ENCODE measurements around the gene UBR7.
A peak's percentile ranks its signal among the peaks of the same experiment; 100 is the strongest.
"Not testable (repeated sequence)": the region's sequence is repeated elsewhere in the genome, so short reads cannot be mapped to it uniquely, and the experiment has no call there.

The UBR7 gene

DNA sequence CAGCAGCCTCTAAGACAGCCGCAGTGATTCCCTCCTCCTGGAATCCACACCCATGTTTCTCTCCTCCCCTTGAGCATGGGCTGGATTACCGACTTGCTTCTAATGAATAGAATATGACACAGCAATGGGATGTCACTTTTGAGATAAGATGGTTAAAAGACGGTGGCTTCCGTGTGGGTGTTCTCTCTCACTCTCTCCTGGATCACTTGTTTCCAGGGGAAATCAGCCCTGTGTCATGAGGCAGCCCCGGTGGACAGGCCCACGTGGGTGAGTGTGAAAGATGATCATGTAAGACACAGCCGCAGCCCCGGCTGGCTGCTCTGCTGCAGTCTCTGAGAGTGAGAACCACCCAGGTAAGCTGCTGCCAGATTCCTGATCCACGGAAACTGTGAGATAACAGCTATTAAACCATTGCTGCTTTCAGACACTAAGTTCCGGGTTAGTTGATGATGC, 33.1 kb upstream of the UBR7 start:
- DNase-seq (ENCODE audit: insufficient read length) (no peak), FAIRE-seq (no peak)
- no peak for TF ChIP-seq POLR2AphosphoS5 (IDR thresholded peaks at IDR 0.05; ENCODE audit: low read depth, low read length)
- TF ChIP-seq TAF1 (IDR thresholded peaks at IDR 0.05; ENCODE audit: borderline replicate concordance, low read depth, low read length), result no peak
- no peak for TF ChIP-seq POLR2A (IDR thresholded peaks at IDR 0.05; ENCODE audit: low read depth, low read length)

DNA sequence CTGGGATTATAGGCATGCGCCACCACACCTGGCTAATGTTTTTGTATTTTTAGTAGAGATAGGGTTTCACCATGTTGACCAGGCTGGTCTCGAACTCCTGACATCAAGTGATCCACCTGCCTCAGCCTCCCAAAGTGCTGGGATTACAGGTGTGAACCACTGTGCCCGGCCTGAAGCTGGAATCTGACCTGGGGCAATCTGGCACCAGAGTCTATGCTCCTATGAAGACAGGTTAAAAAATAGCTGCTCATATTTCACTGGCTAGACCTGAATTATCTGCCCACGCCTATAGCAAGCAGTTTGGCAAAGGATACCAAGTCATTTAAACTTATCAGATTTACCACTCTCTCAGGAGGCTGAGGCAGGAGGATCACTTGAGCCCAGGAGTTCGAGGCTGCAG, 32.3 kb upstream of the UBR7 start:
- DNase-seq (ENCODE audit: insufficient read length); FAIRE-seq: not testable (repeated sequence)

DNA sequence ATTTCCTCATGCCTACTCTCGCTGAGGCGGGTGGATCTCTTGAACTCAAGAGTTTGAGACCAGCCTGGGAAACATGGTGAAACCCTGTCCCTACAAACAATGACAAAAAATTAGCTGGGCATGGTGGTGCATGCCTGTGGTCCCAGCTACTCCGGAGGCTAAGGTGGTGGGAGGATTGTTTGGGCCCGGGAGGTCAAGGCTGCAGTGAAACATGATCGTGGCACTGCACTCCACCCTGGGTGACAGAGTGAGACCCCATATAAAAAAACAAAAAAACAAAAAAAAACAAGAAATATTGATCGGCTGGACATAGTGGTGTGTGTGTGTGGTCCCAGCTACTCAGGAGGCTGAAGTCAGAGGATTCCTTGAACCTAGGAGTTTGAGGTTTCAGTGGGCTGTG, 31.6 kb upstream of the UBR7 start:
- TF ChIP-seq TAF1 (IDR thresholded peaks at IDR 0.05; ENCODE audit: borderline replicate concordance, low read depth, low read length) (no peak), POLR2AphosphoS5 (IDR thresholded peaks at IDR 0.05; ENCODE audit: low read depth, low read length) (no peak), POLR2A (IDR thresholded peaks at IDR 0.05; ENCODE audit: low read depth, low read length) (no peak)
- FAIRE-seq (no peak), DNase-seq (ENCODE audit: insufficient read length) (no peak)

DNA sequence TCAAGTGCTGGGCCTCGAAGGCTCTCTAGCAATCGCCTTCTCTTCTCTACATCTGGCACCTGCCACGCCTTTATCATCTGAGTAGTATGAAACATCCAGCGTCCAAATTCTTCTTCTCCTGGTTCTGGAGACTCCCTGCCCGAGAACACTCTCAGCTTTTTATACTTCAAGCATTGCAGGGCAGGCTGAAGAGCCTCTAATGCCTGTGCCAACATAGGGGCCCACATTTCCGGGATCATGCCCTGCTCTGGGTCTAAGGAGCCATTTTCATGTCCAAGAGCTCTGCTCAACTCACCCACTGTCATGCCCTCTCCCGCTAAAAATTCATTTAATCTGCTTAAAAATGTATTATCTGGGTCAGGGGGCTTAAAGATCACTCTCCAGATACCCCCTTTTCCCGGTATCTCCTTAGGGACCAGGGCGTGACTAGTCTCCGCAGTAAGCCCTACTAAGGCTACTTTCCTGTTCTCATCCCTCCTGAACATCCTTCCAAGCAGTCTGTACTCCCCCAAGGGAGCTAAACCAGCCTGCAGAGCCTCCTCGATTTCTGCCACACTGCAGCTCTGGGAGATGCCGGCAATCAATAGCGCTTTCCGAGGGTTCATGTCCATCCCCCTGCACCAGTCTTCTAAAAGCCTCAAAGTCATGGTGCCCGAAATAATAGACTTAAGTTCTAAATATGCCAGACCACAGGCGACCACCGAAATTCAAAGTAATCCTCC, 23.3 kb upstream of the UBR7 start:
- peak; percentile 57 for FAIRE-seq
- TF ChIP-seq TAF1 (IDR thresholded peaks at IDR 0.05; ENCODE audit: borderline replicate concordance, low read depth, low read length) (no peak), POLR2AphosphoS5 (IDR thresholded peaks at IDR 0.05; ENCODE audit: low read depth, low read length) (no peak), POLR2A (IDR thresholded peaks at IDR 0.05; ENCODE audit: low read depth, low read length) (no peak)
- DNase-seq (ENCODE audit: insufficient read length), result no peak

- TF ChIP-seq POLR2AphosphoS5 (IDR thresholded peaks at IDR 0.05; ENCODE audit: low read depth, low read length), result peak; percentile 47; the same call in 1 of the 2 replicates
- peak; percentile 78; the same call in 1 of the 2 replicates for TF ChIP-seq POLR2A (IDR thresholded peaks at IDR 0.05; ENCODE audit: low read depth, low read length)
- TF ChIP-seq TAF1 (IDR thresholded peaks at IDR 0.05; ENCODE audit: borderline replicate concordance, low read depth, low read length), result 0 out of 2 replicates have a peak, but pooled peaks have one; percentile 20
- peak; percentile 90 for FAIRE-seq
- peak; percentile 84 for DNase-seq (ENCODE audit: insufficient read length)
Measured at GRCh38 chr14:93184391-93185348, 22.4 kb upstream of the UBR7 start, which contains the start of the genes LYSET and MOAP1. TSS of gene LYSET (plus strand) at chr14:93185317. CDS start at chr14:93185406, 89 bp downstream. TSS of gene MOAP1 (minus strand) at chr14:93184897. CDS start at chr14:93184242, 655 bp downstream.

- FAIRE-seq (no peak), DNase-seq (ENCODE audit: insufficient read length) (no peak)
- TF ChIP-seq TAF1 (IDR thresholded peaks at IDR 0.05; ENCODE audit: borderline replicate concordance, low read depth, low read length) (no peak), POLR2A (IDR thresholded peaks at IDR 0.05; ENCODE audit: low read depth, low read length) (no peak), POLR2AphosphoS5 (IDR thresholded peaks at IDR 0.05; ENCODE audit: low read depth, low read length) (no peak)
Measured at GRCh38 chr14:93185349-93185720, 21.7 kb upstream of the UBR7 start.

- TF ChIP-seq POLR2A (IDR thresholded peaks at IDR 0.05; ENCODE audit: low read depth, low read length) (no peak), TAF1 (IDR thresholded peaks at IDR 0.05; ENCODE audit: borderline replicate concordance, low read depth, low read length) (no peak), POLR2AphosphoS5 (IDR thresholded peaks at IDR 0.05; ENCODE audit: low read depth, low read length) (no peak)
- FAIRE-seq (peak; percentile 27), DNase-seq (ENCODE audit: insufficient read length) (no peak)
Measured at GRCh38 chr14:93186466-93186865, 20.6 kb upstream of the UBR7 start.

- no peak for DNase-seq (ENCODE audit: insufficient read length)
- TF ChIP-seq TAF1 (IDR thresholded peaks at IDR 0.05; ENCODE audit: borderline replicate concordance, low read depth, low read length) (no peak), POLR2A (IDR thresholded peaks at IDR 0.05; ENCODE audit: low read depth, low read length) (no peak), POLR2AphosphoS5 (IDR thresholded peaks at IDR 0.05; ENCODE audit: low read depth, low read length) (no peak)
- FAIRE-seq, result no peak
Measured at GRCh38 chr14:93186956-93187355, 20.1 kb upstream of the UBR7 start.

DNA sequence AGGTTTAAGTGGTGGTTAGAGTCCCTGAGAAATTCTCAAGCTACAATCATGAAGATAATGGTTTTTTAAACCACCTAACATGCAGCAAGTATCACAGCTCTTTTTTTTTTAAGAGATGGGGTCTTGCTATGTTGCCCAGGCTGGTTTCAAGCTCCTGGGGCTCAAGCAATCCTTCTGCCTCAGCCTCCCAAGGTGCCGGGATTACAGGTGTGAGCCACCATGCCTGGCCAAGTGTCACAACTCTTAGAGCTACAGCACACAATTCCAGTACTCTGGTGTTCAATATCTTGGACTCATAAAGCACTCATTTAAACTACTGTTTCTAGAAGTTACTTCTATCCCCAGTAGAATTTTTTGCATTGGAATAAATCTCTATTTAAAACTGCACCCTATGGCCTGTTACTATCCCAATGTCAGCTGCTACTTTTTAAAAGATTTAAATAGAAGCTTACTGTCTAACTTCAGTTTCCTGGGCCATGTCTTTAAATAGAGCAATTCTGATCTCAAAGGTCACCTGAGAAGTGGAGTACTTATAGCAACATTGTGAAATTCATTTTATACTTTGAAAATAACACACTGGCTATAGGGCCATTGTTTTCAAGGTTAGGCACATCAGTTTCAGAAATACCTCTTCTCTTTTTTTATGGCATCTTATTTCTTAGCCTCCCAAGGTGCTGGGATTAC, 11.6 kb upstream of the UBR7 start:
- no peak for DNase-seq (ENCODE audit: insufficient read length)
- TF ChIP-seq POLR2AphosphoS5 (IDR thresholded peaks at IDR 0.05; ENCODE audit: low read depth, low read length), result no peak
- no peak for TF ChIP-seq POLR2A (IDR thresholded peaks at IDR 0.05; ENCODE audit: low read depth, low read length)
- TF ChIP-seq TAF1 (IDR thresholded peaks at IDR 0.05; ENCODE audit: borderline replicate concordance, low read depth, low read length), result no peak
- no peak for FAIRE-seq

DNA sequence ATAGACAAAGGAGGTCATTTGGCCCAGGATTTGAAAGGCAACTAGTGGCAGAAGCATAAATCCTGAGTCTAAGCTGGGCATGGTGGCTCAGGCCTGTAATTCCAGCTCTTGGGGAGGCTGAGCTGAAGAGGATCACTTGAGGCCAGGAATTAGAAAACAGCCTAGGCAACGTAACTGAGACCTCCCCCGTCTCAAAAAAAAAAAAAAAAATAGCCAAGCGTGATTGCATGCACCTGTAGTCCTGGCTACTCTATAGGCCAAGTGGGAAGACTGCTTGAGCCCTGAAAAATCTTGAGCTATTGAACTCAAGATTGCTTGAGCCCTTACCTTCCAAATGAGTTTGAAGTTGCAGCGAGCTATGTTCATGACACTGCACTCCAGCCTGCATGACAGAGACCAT, 8.0 kb upstream of the UBR7 start:
- FAIRE-seq, result no peak
- DNase-seq (ENCODE audit: insufficient read length), result no peak
- TF ChIP-seq TAF1 (IDR thresholded peaks at IDR 0.05; ENCODE audit: borderline replicate concordance, low read depth, low read length), result no peak
- no peak for TF ChIP-seq POLR2AphosphoS5 (IDR thresholded peaks at IDR 0.05; ENCODE audit: low read depth, low read length)
- no peak for TF ChIP-seq POLR2A (IDR thresholded peaks at IDR 0.05; ENCODE audit: low read depth, low read length)

- no peak for FAIRE-seq
- TF ChIP-seq TAF1 (IDR thresholded peaks at IDR 0.05; ENCODE audit: borderline replicate concordance, low read depth, low read length), result no peak
- TF ChIP-seq POLR2A (IDR thresholded peaks at IDR 0.05; ENCODE audit: low read depth, low read length), result no peak
- no peak for TF ChIP-seq POLR2AphosphoS5 (IDR thresholded peaks at IDR 0.05; ENCODE audit: low read depth, low read length)
- no peak for DNase-seq (ENCODE audit: insufficient read length)
Measured at GRCh38 chr14:93200553-93200952, 6.5 kb upstream of the UBR7 start.
